Renal cortical epithelial cell (primary cell): ENCODE results near the gene SPC24. TPM values are rescaled to one million over a fixed set of nuclear protein-coding genes. Genes with fewer than 3 reads are reported as not detected.

Experiments
- total RNA-seq: library from RNA; depleted of rRNA; stranded (reverse); fragments of >200 nt; gene quantifications from 2 replicates; pipeline ENCODE4 v1.2.3, GENCODE V29; 2014

The SPC24 gene
- total RNA-seq, 1 donor from 2014 or later: 1.5 TPM

Other genes starting within 250 kb of the SPC24 start
- 67.5 and 148 TPM in 2 replicates for gene YIPF2, start 227.1 kb downstream of the SPC24 start, total RNA-seq
- gene TIMM29, start 227.0 kb downstream of the SPC24 start, total RNA-seq: 38.9 and 48.6 TPM in 2 replicates
- 83.0 and 313 TPM in 2 replicates for gene SMARCA4, start 194.8 kb downstream of the SPC24 start, total RNA-seq
- 76.7 and 173 TPM in 2 replicates for gene LDLR, start 66.3 kb downstream of the SPC24 start, total RNA-seq
- 26.0 and 233 TPM in 2 replicates for gene KANK2, start 41.8 kb upstream of the SPC24 start, total RNA-seq
- not detected in 2 replicates for gene ANGPTL8, start 83.8 kb upstream of the SPC24 start, total RNA-seq
- gene DOCK6, start 106.7 kb upstream of the SPC24 start, total RNA-seq: 5.9 and 27.1 TPM in 2 replicates
- gene TSPAN16, start 140.4 kb upstream of the SPC24 start, total RNA-seq: not detected in 2 replicates
- gene RAB3D, start 183.9 kb upstream of the SPC24 start, total RNA-seq: 23.4 and 49.7 TPM in 2 replicates
- gene TMEM205, start 190.5 kb upstream of the SPC24 start, total RNA-seq: 203 and 241 TPM in 2 replicates
- 2.3 and 6.8 TPM in 2 replicates for gene CCDC159, start 190.7 kb upstream of the SPC24 start, total RNA-seq
- gene PLPPR2, start 199.7 kb upstream of the SPC24 start, total RNA-seq: 3.3 and 14.5 TPM in 2 replicates
- 0.70 and 1.0 TPM in 2 replicates for gene SWSAP1, start 218.9 kb upstream of the SPC24 start, total RNA-seq
- gene EPOR, start 228.5 kb upstream of the SPC24 start, total RNA-seq: 3.3 and 6.8 TPM in 2 replicates